Measurements from ENCODE around the gene UBAC2.
"Not testable (repeated sequence)": the region's sequence is repeated elsewhere in the genome, so short reads cannot be mapped to it uniquely, and the experiment has no call there.

UBAC2 gene

GRCh38 chr13:99396446-99396845 lies 195.8 kb downstream of the UBAC2 start:
- DNase-seq (ENCODE audit: insufficient read length), result no peak
- TF ChIP-seq TAF1 (IDR thresholded peaks at IDR 0.05; ENCODE audit: borderline replicate concordance, low read depth, low read length), result no peak
- TF ChIP-seq POLR2A (IDR thresholded peaks at IDR 0.05; ENCODE audit: low read depth, low read length), result no peak
- TF ChIP-seq POLR2AphosphoS5 (IDR thresholded peaks at IDR 0.05; ENCODE audit: low read depth, low read length), result no peak
- FAIRE-seq, result no peak

DNA sequence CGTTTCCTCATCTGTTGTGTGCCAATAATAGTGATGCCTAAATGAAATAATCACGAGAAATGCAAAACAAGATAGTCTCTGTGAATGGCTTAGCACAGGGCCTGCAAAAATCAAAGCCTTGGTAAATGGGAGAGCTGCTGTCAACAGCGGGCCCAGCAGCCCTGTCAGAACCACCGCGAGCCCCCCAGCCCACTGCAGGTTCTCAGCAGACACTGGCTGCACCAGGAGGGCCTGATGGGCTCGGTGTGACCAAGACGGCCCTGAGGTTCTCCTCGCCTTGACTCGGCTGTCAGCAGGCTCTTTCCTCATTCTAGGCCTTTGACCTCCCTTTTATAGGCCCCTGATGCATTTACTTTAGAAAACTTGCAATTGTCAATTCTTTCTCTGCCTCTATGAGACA lies 197.4 kb downstream of the UBAC2 start:
- no peak for TF ChIP-seq POLR2A (IDR thresholded peaks at IDR 0.05; ENCODE audit: low read depth, low read length)
- no peak for TF ChIP-seq POLR2AphosphoS5 (IDR thresholded peaks at IDR 0.05; ENCODE audit: low read depth, low read length)
- TF ChIP-seq TAF1 (IDR thresholded peaks at IDR 0.05; ENCODE audit: borderline replicate concordance, low read depth, low read length), result no peak
- FAIRE-seq, result no peak
- no peak for DNase-seq (ENCODE audit: insufficient read length)

- no peak for DNase-seq (ENCODE audit: insufficient read length)
- no peak for FAIRE-seq
- TF ChIP-seq POLR2A (IDR thresholded peaks at IDR 0.05; ENCODE audit: low read depth, low read length), result no peak
- TF ChIP-seq POLR2AphosphoS5 (IDR thresholded peaks at IDR 0.05; ENCODE audit: low read depth, low read length), result no peak
- TF ChIP-seq TAF1 (IDR thresholded peaks at IDR 0.05; ENCODE audit: borderline replicate concordance, low read depth, low read length), result no peak
Observed at GRCh38 chr13:99398916-99399622, 198.4 kb downstream of the UBAC2 start.

DNA sequence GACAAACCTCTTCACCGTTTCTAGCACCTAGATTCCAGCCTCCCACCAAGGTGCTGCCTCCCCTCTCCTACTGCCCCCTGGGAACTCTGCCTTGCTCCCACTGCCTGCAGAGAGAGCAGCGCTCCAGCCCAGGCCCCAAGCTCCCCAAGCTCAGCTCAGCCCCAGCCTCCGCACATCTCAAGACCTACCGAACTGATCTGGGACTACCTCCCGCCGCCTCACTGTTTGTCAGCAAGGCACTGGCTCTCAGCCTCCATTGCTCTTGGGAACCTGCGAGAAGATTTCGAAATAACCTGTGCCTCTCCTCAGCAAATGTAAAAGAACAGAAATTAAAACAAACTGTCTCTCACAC lies 198.9 kb downstream of the UBAC2 start:
- DNase-seq (ENCODE audit: insufficient read length) (no peak), FAIRE-seq (no peak)
- no peak for TF ChIP-seq TAF1 (IDR thresholded peaks at IDR 0.05; ENCODE audit: borderline replicate concordance, low read depth, low read length)
- TF ChIP-seq POLR2AphosphoS5 (IDR thresholded peaks at IDR 0.05; ENCODE audit: low read depth, low read length), result no peak
- no peak for TF ChIP-seq POLR2A (IDR thresholded peaks at IDR 0.05; ENCODE audit: low read depth, low read length)

GRCh38 chr13:99403458-99403971 lies 202.9 kb downstream of the UBAC2 start:
- FAIRE-seq (no peak), DNase-seq (ENCODE audit: insufficient read length) (no peak)
- TF ChIP-seq TAF1 (IDR thresholded peaks at IDR 0.05; ENCODE audit: borderline replicate concordance, low read depth, low read length) (no peak), POLR2A (IDR thresholded peaks at IDR 0.05; ENCODE audit: low read depth, low read length) (no peak), POLR2AphosphoS5 (IDR thresholded peaks at IDR 0.05; ENCODE audit: low read depth, low read length) (no peak)

- DNase-seq (ENCODE audit: insufficient read length), result no peak
- TF ChIP-seq POLR2AphosphoS5 (IDR thresholded peaks at IDR 0.05; ENCODE audit: low read depth, low read length), result no peak
- no peak for TF ChIP-seq TAF1 (IDR thresholded peaks at IDR 0.05; ENCODE audit: borderline replicate concordance, low read depth, low read length)
- TF ChIP-seq POLR2A (IDR thresholded peaks at IDR 0.05; ENCODE audit: low read depth, low read length), result no peak
- no peak for FAIRE-seq
Observed at GRCh38 chr13:99404005-99404755, 203.5 kb downstream of the UBAC2 start.

DNA sequence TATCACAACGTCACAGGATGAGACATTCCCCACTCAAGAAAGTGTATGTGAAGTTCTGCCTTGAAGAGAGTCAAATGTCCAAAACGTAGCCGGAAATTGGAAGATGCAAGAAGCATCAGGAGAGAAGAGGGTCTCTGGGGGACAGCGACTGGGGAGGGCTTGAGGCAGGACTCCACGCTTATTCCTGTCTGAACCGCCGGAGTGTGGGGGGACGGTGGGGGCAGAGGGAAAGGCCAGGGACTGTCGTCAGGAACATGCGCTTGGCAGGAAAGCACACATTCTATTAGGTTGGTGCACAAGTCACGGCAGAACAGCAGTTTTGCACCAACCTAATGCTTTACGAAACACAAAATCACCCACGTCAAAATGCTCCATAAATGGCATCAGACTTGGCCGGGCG lies 205.3 kb downstream of the UBAC2 start:
- TF ChIP-seq POLR2AphosphoS5 (IDR thresholded peaks at IDR 0.05; ENCODE audit: low read depth, low read length) (no peak), POLR2A (IDR thresholded peaks at IDR 0.05; ENCODE audit: low read depth, low read length) (no peak)
- FAIRE-seq, result no peak
- no peak for DNase-seq (ENCODE audit: insufficient read length)

DNA sequence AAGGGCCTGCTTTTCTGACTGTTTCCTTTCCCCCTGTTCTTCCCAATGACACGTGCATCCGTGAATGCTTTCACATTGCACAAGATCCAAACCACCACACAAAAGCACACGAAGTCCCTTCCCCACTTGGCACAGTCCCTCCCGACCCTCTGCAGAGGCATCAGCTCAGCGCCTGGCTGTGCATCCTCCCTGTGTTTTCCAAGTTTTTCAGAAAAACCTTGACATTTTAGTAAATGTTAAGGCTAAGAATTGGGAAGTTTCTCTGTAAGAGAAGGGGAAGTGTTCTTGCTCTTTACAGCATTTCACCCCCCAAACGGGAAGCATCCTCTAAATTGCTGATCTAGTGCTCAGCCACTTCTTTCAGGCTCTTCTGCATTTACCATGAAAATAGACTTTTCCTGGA lies 206.1 kb downstream of the UBAC2 start:
- TF ChIP-seq TAF1 (IDR thresholded peaks at IDR 0.05; ENCODE audit: borderline replicate concordance, low read depth, low read length) (no peak), POLR2AphosphoS5 (IDR thresholded peaks at IDR 0.05; ENCODE audit: low read depth, low read length) (no peak), POLR2A (IDR thresholded peaks at IDR 0.05; ENCODE audit: low read depth, low read length) (no peak)
- no peak for FAIRE-seq

GRCh38 chr13:99407906-99408702 lies 207.4 kb downstream of the UBAC2 start:
- TF ChIP-seq POLR2A (IDR thresholded peaks at IDR 0.05; ENCODE audit: low read depth, low read length) (no peak), TAF1 (IDR thresholded peaks at IDR 0.05; ENCODE audit: borderline replicate concordance, low read depth, low read length) (no peak), POLR2AphosphoS5 (IDR thresholded peaks at IDR 0.05; ENCODE audit: low read depth, low read length) (no peak)
- no peak for FAIRE-seq
- DNase-seq (ENCODE audit: insufficient read length), result no peak

More for the DNA sequence above, 206.1 kb downstream of the UBAC2 start:
- DNase-seq (ENCODE audit: insufficient read length), result no peak

- FAIRE-seq, result no peak
Observed at GRCh38 chr13:99408703-99409000, 208.0 kb downstream of the UBAC2 start.

DNA sequence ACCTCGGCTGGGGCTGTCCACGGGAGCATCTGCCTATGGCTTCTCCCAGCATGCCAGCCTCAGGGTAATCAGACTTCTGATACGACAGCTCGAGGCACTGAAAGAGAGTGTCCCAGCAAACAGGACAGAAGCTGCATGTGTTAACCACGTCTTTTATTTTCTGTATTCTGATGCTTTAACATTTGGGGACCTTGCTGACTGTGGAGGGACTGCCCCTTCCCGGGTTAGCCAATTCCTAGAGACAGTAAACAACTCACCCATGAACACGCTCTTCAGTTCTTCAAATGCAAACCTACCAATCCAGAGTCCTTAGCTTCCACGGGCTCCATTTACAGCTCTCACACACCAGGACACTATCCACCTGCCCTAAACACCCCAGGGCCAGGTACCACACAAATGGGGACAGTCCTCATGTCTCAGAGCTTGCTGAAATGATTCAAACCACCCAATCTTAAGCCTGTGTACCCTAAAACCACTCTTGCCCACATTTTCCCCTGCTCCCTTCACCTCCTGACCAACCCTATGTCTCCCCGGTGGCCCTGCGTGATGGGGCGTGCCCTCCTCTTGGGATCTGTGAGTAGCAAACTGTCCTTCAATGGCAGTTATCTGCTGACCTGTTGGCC lies 208.9 kb downstream of the UBAC2 start:
- not testable (repeated sequence) for DNase-seq (ENCODE audit: insufficient read length)
- FAIRE-seq, result peak; percentile 73

More at GRCh38 chr13:99408703-99409000, 208.0 kb downstream of the UBAC2 start:
- DNase-seq (ENCODE audit: insufficient read length), result no peak
- TF ChIP-seq POLR2A (IDR thresholded peaks at IDR 0.05; ENCODE audit: low read depth, low read length) (no peak), POLR2AphosphoS5 (IDR thresholded peaks at IDR 0.05; ENCODE audit: low read depth, low read length) (no peak), TAF1 (IDR thresholded peaks at IDR 0.05; ENCODE audit: borderline replicate concordance, low read depth, low read length) (no peak)

DNA sequence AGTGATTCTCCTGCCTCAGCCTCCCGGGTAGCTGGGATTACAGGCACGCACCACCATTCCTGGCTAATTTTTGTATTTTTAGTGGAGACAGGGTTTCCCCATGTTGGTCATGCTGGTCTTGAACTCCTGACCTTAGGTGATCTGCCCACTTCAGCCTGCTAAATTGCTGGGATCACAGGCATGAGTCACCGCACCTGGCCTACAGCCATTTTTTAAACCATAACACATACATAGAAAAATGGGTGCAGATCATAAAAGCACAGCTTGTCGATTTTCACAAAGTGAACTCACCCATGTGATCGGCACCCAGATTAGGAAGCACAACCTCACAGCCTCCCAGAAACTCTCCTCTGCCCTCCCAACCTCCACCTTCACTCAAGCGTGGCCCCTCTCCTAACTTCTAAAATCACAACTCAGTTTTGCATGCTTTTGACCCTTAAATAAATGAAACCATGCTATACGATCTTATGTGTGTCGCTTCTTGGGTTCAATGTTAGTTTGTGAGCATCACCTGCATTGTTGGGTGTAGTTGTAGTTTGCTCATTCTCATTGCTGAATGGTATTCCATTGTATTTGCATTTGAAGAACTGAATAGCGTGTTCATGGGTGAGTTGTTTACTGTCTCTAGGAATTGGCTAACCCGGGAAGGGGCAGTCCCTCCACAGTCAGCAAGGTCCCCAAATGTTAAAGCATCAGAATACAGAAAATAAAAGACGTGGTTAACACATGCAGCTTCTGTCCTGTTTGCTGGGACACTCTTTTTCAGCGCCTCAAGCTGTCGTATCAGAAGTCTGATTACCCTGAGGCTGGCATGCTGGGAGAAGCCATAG lies 210.2 kb downstream of the UBAC2 start:
- FAIRE-seq, result peak; percentile 91
- not testable (repeated sequence) for DNase-seq (ENCODE audit: insufficient read length)
